NCI-H2029 treated with DMSO at 0.1 percent for 48 hours (cell line): Measurements from ENCODE around the gene EIF2D.

Source experiments
- DNase-seq: peaks from one replicate; lab custom pipeline; 2025; lab: John Stamatoyannopoulos, UW

Gene EIF2D

DNA sequence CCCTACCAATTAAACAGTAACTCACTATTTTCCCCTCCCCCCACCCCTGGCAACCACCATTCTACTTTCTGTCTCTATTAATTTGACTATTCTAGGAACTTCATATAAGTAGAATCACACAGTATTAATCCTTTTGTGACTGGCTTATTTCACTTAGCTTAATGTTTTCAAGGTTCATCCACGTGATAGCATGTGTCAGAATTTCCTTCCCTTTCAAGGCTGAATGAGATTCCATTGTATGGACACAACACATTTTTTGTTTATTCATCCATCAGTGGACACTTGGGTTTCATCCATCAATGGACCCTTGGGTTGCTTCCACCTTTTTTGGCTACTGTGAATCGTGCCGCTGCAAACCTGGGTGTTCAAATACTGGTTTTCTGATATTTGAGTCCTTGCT, 41.7 kb downstream of the EIF2D start:
- no peak for DNase-seq

- no peak for DNase-seq
Measured at GRCh38 chr1:206569556-206569955, 42.7 kb downstream of the EIF2D start.

GRCh38 chr1:206568779-206569352, 43.4 kb downstream of the EIF2D start:
- DNase-seq, result no peak

DNA sequence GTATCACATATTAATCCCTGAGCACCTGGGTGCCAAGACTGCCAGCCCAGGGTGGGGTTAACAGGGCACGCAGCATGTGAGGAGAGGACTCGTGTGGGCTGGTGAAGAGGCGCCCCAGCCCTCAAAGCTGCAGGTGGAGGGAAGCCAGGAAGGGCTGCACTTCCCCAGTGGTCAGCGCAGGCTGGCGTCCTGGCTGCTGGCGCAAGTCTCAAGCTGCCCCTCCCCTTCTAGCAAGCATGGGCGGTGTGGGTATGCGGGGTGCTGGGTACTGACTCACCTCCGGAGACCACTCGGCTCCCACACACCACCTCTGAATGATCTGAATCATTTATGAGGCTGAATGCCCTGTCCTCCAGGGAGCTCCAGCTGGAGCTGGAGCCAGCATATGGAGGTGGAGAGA, 44.0 kb downstream of the EIF2D start:
- DNase-seq, result no peak

GRCh38 chr1:206566999-206567398, 45.3 kb downstream of the EIF2D start:
- no peak for DNase-seq

- no peak for DNase-seq
Measured at GRCh38 chr1:206565995-206566394, 46.3 kb downstream of the EIF2D start.

DNA sequence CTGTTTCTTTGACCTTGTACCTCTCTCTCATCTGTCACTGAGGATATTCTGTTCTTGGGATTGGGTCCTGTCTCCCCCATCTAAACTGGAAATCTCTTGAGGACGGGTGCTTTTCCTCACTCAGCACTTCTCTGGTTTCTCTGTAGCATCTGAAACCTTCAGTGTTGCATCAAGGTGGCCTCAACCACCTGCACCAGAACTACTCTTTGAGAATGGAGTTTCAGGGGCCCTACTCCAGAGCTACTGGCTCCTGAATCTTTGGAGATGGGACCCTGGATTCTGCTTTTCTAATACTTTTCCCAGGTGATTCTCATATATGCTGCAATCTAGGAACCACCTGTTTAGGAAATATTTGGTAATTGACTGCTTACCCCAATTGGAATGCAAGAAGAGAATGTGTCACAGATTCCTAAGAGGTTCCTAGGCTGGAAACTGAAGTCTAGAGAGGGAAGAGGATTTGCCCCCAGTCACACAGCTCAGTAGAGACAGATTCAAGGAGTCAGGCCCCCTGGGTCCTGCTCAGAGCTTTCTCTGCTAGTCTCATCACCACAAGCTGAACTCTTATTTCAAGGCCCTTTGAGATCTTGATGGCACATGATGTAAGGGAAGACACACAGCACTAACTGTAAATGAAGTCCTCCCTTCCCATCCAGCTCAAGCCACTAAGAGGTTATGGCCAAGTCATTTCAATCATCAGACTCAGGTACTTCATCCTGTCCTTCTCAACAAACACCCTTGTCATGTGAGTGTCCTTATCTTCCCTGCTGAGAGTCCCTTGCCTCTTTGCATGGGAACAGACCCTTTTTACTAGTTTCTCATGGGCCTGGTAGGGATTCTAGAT, 48.7 kb downstream of the EIF2D start:
- DNase-seq, result no peak

- DNase-seq, result no peak
Measured at GRCh38 chr1:206560007-206560716, 52.1 kb downstream of the EIF2D start.

GRCh38 chr1:206559672-206559995, 52.6 kb downstream of the EIF2D start:
- DNase-seq, result no peak

GRCh38 chr1:206558794-206559671, 53.2 kb downstream of the EIF2D start:
- no peak for DNase-seq

- peak; percentile 86 for DNase-seq
Measured at GRCh38 chr1:206557636-206558473, 54.4 kb downstream of the EIF2D start.

DNA sequence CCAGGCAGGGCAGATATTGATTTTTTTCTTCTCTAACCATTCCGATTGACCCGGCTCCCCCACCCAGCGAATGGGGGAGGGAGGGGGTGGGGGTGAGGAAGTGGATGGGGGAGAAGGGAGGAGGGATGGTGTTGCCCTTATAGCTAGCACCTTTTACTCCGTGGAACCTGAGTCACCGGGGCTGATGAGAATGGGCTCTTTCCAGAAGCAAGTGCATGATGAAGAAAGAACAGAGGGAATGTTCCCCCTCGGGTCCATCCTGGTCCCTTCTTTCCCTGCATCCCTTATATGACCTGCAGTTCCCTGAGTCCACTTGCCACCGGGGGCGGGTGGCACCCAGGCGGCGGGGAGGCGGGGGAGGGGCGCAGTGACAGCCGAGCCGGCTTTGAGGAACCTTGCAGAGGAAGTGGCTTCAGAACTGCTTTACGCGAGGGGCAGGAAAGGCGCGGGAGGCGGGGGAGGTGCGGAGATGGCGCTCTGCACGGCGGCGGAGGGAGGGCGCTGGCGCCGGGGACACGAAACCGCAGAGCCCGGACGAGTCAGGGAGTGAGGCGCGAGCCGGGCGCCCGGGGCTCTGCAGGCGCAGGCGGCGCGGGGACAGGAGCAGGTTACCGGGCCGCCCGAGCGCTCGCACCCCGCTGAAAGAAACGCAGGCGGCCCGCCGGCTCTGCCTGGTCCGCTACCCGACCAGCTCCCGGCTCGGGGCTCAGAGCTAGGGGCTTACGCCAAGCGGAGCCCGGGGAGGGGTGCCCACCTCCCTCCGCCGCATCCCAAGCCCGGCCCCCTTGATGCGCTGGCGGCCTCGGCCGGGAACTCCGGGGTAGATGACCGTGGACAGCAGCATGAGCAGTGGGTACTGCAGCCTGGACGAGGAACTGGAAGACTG, 55.3 kb downstream of the EIF2D start:
- DNase-seq, result no peak

DNA sequence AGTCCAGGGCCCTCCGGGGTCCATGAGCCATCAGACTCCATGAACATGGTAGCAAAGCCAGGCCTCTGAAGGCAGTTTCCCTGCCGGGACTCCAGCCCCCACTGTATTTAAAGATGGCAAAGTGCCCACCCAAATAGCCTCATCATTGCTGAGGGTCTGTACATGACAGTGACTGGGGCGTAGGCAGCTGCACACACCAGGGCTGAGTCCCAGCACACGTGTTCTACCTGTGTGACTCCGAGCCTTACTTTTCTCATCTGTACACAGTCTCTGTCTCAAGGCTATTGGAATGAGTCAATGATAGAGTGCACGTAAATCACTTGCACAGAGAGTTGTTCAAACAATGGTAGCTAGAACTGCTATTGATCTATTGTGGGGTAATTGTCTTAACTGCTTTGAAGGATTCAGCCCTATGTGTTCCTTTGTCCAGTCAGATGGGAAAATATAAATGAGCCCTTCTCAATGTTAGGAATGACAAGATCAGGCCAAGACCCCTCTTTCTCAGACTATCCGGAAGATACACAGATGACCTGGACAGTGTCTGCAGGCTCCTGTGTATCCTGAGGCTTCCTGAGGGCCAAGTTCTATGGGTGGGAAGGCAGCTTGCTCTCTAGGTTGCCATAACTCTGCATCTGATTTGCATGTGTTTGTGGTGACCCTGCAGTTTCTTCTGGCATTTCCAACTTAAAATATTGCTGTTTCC, 56.1 kb downstream of the EIF2D start:
- DNase-seq, result no peak

DNA sequence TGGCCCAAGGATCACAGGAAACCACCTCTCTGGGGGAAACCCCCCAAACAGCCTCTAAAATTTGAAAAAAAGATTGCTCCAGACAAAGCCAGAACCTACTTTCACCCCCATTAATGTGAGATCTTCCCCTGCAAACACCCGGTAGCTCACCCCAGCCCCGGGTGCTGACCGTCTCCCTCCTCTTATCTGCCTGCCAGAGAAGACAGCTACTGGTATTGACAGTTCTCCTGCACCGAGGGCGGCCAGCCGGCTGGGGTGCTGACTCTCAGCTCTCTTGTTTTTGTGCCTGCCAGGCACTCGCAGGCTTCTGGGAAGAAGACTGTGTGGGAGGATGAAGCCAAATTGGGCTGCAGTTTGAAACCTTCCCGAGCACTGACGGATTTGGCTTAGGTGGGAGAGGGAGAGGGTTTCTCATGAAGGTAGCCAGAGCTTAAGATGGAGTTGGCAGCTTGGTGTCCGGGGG, 56.8 kb downstream of the EIF2D start:
- DNase-seq, result no peak

DNA sequence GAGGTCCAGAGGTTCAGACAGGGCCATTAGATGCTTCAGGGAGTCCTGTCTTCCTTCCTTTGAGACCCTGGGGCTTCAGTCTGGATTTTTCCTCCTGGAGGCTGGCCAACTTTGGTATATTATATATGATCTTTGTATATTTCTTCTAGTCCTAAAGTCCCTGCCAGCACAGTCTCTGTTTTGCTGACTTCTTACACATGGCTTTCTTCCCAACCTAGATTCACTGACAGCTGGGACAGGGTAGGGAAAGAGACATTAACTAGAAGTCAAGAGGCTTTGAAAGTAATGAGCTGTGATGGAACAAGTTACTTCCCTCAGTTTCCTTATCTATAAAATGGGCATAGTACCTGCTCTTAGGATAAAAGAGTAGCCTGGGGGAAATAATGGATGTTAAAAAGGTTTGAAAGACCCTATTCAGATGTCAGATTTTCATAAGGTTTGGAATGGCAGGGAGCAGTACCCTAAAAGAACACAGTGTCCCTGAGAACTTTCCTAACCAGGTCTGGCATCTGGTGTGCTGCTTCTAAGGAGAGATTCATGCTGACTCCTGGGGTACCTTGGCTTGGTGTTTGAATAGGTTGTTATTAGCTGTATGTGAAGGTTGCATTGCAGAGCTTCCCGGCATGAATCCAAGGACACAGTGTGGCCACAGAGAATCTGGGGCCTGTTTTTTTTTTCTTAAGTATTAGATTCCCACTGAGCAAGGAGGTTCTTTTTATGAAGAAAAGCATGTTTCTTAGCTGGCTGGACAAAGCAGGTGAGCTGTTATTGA, 57.4 kb downstream of the EIF2D start:
- DNase-seq, result no peak

DNA sequence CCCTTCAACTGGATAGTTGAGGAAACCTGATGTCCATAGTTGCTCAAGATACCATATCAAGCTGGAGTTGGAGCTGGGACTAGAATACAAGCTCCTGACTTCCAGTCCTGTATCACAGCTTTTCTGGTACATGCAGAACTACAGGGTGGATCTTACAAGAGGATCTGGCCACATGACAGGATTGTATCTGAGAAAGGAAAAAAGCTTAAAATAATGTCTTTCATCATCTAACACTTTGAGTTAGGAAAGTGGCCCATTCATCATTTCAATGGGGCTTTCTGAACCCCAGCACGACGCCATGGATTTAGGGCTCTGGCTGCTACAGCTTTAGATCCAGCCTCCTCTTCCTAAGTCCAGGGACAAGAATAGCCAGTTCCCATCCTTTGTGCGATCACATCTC, 58.1 kb downstream of the EIF2D start:
- DNase-seq, result no peak

DNA sequence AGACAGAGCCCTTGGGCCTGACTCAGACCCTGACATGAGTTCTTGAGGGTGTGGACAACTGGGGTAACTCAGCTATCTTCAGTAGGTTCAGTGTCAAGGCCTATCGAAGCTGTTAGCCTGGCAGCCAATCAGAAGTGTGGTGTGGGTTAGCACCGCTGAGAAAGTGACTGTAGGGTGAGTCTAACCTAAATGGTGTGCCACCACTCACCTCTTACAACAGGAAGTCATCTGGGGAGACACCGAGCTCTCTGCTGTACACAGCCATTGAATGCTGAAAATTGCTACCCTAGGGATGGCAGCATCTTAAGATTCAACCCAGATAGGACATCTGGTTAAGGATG, 60.3 kb downstream of the EIF2D start:
- DNase-seq, result no peak

DNA sequence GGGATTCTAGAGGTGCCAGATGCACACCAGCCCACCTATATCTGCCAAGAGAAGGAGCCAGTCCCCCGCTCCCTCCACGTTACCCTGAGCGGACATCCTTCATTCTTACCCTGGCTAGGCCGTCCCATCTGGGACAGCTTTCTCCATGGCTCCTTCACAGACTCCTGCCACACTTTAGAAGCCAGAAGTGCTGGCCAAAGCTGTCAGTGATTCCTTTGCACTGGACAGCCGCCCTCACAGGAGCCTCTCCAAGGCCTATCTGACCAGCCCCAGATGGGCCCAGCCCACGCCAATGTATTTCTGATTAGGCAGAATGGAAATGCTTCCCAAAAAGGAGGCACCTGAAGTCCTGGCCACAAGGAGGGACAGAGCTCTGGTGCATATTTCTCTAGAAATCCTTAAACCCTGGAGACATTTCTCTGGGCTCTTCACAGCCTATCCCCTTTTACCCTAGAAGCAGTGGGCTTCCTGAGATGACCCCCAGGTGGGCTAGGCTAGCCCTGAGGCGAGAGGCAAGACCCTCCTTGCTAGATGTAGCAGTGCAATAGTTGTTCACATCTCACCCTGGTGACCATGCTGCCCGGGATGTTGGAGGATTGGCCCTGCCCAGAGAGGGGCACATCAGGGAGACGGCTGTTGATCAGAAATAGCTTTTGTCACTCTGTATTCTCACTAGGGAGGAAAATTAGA, 60.8 kb downstream of the EIF2D start:
- DNase-seq, result no peak
